Vagina (tissue), 2 donors: ENCODE data around the gene SEMA6D.

ENCODE experiments used
- POLR2A ChIP-seq, 2 donors: fragments of 450-650 bp; IDR thresholded peaks; one replicate each; pipeline ENCODE4 v1.6.1; 2017; ENCODE audit warnings: antibody characterized with exemption in 2 of 2, mild to moderate bottlenecking in 2 of 2, moderate library complexity in 2 of 2
- POLR2AphosphoS5 ChIP-seq, 2 donors: sonication (generic); formaldehyde crosslinking; IDR thresholded peaks; one replicate each; pipeline ENCODE4 v1.9.0; 2017; ENCODE audit warnings: antibody characterized with exemption in 2 of 2, mild to moderate bottlenecking in 2 of 2, low read depth in 1 of 2; ENCODE audit not compliant: insufficient read depth in 1 of 2
- TF ChIP-seq, protein P1 (sequence below), 3 experiments: fragments of 450-650 bp in 2 of 3; fragments of 200-600 bp in 1 of 3; sonication (generic) in 1 of 3; IDR thresholded peaks; one replicate each; pipeline ENCODE4 v1.5.1; 2017 to 2019; ENCODE audit warnings: antibody characterized with exemption in 3 of 3, mild to moderate bottlenecking in 2 of 3, moderate library complexity in 2 of 3

DNA sequence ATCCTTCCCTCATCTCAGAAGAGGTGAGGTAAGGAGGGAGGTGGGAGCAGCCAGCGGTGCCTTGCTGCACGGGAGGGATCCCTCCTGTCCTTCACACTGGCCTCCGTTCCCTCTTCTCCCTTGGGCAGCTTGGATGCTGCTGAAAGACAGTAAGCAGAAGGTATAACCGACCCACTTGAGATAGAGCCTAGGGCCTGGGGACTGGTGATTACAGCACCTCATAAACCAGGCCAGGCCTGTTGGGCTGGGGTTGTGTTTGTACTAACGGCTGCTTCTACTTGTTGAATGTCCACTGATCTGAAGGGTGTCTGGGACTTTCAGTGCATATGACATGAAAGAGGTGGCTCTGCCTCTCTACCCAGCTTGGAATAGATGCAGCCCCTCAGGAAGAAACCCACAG, 25.0 kb downstream of the SEMA6D start:
- TF ChIP-seq, protein P1, sequence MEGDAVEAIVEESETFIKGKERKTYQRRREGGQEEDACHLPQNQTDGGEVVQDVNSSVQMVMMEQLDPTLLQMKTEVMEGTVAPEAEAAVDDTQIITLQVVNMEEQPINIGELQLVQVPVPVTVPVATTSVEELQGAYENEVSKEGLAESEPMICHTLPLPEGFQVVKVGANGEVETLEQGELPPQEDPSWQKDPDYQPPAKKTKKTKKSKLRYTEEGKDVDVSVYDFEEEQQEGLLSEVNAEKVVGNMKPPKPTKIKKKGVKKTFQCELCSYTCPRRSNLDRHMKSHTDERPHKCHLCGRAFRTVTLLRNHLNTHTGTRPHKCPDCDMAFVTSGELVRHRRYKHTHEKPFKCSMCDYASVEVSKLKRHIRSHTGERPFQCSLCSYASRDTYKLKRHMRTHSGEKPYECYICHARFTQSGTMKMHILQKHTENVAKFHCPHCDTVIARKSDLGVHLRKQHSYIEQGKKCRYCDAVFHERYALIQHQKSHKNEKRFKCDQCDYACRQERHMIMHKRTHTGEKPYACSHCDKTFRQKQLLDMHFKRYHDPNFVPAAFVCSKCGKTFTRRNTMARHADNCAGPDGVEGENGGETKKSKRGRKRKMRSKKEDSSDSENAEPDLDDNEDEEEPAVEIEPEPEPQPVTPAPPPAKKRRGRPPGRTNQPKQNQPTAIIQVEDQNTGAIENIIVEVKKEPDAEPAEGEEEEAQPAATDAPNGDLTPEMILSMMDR (IDR thresholded peaks at IDR 0.05) = no peak
- TF ChIP-seq POLR2A (IDR thresholded peaks at IDR 0.05) (no peak), POLR2AphosphoS5 (IDR thresholded peaks at IDR 0.05; ENCODE audit: insufficient read depth in 1 of 2, low read depth in 1 of 2) (no peak)
